SU-DHL-6 (cell line): ENCODE measurements around the gene LIFR.

Source experiments
- EZH2phosphoT487 ChIP-seq: fragments of 200-600 bp; sonication (generic), shearing (Covaris generic); conservative IDR thresholded peaks from 2 replicates; pipeline ENCODE4 v1.6.1; 2018; ENCODE audit warnings: mild to moderate bottlenecking, antibody characterized with exemption, low read length, moderate library complexity, mixed read lengths
- TF ChIP-seq, protein P1 (sequence below): fragments of 200-600 bp; sonication (generic); IDR thresholded peaks from one replicate; pipeline ENCODE4 v1.5.1; 2017; ENCODE audit warnings: antibody characterized with exemption, mild to moderate bottlenecking, low read length, moderate library complexity; ENCODE audit not compliant: insufficient read depth, poor library complexity, severe bottlenecking

DNA sequence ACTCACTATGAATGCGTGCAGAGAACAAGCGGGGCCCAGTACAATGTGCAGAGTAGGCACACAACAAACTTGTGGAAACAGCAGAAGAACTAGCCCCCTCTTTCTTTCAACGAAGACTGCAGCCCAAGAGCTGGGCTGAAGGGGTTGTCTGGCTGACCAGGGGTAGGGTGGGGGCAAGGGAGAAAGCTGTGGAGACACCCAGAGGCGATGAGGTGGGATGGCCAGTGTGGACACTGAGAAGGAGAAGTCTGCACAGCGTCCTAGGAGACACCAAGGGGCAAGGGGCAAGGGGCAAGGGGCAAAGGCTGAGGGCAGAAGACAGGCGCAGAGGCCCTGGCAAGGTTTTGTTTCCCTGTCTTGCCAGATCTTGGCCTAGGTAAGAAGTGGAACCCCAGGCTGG lies 62.3 kb downstream of the LIFR start:
- TF ChIP-seq, protein P1, sequence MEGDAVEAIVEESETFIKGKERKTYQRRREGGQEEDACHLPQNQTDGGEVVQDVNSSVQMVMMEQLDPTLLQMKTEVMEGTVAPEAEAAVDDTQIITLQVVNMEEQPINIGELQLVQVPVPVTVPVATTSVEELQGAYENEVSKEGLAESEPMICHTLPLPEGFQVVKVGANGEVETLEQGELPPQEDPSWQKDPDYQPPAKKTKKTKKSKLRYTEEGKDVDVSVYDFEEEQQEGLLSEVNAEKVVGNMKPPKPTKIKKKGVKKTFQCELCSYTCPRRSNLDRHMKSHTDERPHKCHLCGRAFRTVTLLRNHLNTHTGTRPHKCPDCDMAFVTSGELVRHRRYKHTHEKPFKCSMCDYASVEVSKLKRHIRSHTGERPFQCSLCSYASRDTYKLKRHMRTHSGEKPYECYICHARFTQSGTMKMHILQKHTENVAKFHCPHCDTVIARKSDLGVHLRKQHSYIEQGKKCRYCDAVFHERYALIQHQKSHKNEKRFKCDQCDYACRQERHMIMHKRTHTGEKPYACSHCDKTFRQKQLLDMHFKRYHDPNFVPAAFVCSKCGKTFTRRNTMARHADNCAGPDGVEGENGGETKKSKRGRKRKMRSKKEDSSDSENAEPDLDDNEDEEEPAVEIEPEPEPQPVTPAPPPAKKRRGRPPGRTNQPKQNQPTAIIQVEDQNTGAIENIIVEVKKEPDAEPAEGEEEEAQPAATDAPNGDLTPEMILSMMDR = no peak
- TF ChIP-seq EZH2phosphoT487 = no peak
